ENCODE measurements around the gene PER1. TPM values are rescaled to one million over a fixed set of nuclear protein-coding genes. Genes with fewer than 3 reads are reported as not detected.
A peak's percentile ranks its signal among the peaks of the same experiment; 100 is the strongest.

Gene PER1
- total RNA-seq, 1 experiment from 2014 or later = 87.6 TPM

- ChIA-PET RAD21 (ENCODE audit: low non-redundant PET in 1 of 2, low total read pairs in 2 of 2, uncharacterized antibody in 2 of 2, unreplicated experiment in 2 of 2) (no interaction called here), POLR2A (interaction anchor here (1.0 to 9.4 kb wide), 6 partner anchors 14 to 56 kb away, joined by 3 to 95 read pairs (median 4); partner anchors contain the start of genes ALOXE3 and AURKB), CTCF (interaction anchor here (1.4 to 1.6 kb wide), 2 partner anchors 35 to 60 kb away, joined by 4 read pairs; no protein-coding TSS in a partner anchor)
- Histone ChIP-seq H3K36me3 (ENCODE audit: control insufficient read depth in 1 of 2, insufficient read depth in 2 of 2, low read length in 2 of 2) (peaks cover 10 to 17% of the 10 kb centered on the region in 2 experiments), H3K4me1 (ENCODE audit: control insufficient read depth in 1 of 2, insufficient read depth in 2 of 2, low read length in 2 of 2) (peaks cover 45 to 81% of the 10 kb centered on the region in 2 experiments), H3K9me3 (ENCODE audit: control insufficient read depth in 1 of 2, insufficient read depth in 1 of 2, low read depth in 1 of 2, low read length in 2 of 2) (no peaks in the 10 kb centered on the region), H2AFZ (ENCODE audit: low read depth, low read length, poor library complexity, severe bottlenecking) (no peak overlapping the region), H3K4me3 (replicated peaks in 1 of 2; ENCODE audit: low read depth in 1 of 2, low read length in 2 of 2) (peak overlapping the region; percentile 87 to 95), H3K27ac (ENCODE audit: low read depth, low read length) (peak overlapping the region; percentile 77), H3K4me2 (ENCODE audit: low read length) (peak overlapping the region; percentile 100), H3K79me2 (ENCODE audit: insufficient read depth, low read length) (peaks cover 57% of the 10 kb centered on the region), H4K20me1 (ENCODE audit: insufficient read depth) (no peaks in the 10 kb centered on the region), H3K9ac (ENCODE audit: low read length) (peak overlapping the region; percentile 99), H3K27me3 (ENCODE audit: insufficient read depth, low read length) (no peaks in the 10 kb centered on the region), H3K9me2 (ENCODE audit: insufficient read depth) (no peaks in the 10 kb centered on the region)
- ATAC-seq = peak; percentile 28
- intact Hi-C loops (cut with micrococcal nuclease) = no loop called here
- TF ChIP-seq ZFX (IDR thresholded peaks at IDR 0.05) = 0 out of 2 replicates have a peak, but pooled peaks have one; percentile 32
- peak; percentile 90 for TF ChIP-seq MAX (IDR thresholded peaks at IDR 0.05)
- TF ChIP-seq POLR2A (IDR thresholded peaks at IDR 0.05; ENCODE audit: borderline replicate concordance, extremely low read depth, insufficient read depth, insufficient read length) = no peak
- TF ChIP-seq POLR2AphosphoS5 (IDR thresholded peaks at IDR 0.05; ENCODE audit: low read depth, low read length) = peak; percentile 73
- TF ChIP-seq EGR1 (IDR thresholded peaks at IDR 0.05; ENCODE audit: low read depth) = peak; percentile 93
- TF ChIP-seq YY1 (IDR thresholded peaks at IDR 0.05; ENCODE audit: extremely low read depth, insufficient replicate concordance, low read depth, low read length) = peak; percentile 30
- 0 out of 2 replicates have a peak, but pooled peaks have one; percentile 28 for TF ChIP-seq CBX3 (IDR thresholded peaks at IDR 0.05; ENCODE audit: low read depth)
- no peak for TF ChIP-seq ATF3 (IDR thresholded peaks at IDR 0.05)
- peak; percentile 94 for TF ChIP-seq SIN3A (IDR thresholded peaks at IDR 0.05; ENCODE audit: low read depth)
- no peak for TF ChIP-seq EZH2 (IDR thresholded peaks at IDR 0.05)
- TF ChIP-seq RAD21 (IDR thresholded peaks at IDR 0.05; ENCODE audit: low read depth) = no peak
- TF ChIP-seq CTCF (IDR thresholded peaks at IDR 0.05 in 2 of 3, conservative IDR thresholded peaks at IDR 0.05 in 1 of 3; ENCODE audit: borderline replicate concordance in 1 of 3, insufficient read depth in 1 of 3, low read depth in 2 of 3, low read length in 2 of 3) = no peak
- TF ChIP-seq CEBPB (IDR thresholded peaks at IDR 0.05; ENCODE audit: low read depth) = no peak
- TF ChIP-seq REST (IDR thresholded peaks at IDR 0.05; ENCODE audit: low read depth) = no peak
- TF ChIP-seq SRF (IDR thresholded peaks at IDR 0.05; ENCODE audit: low read depth) = no peak
- no peak for TF ChIP-seq JUND (IDR thresholded peaks at IDR 0.05)
- TF ChIP-seq ZBTB33 (IDR thresholded peaks at IDR 0.05; ENCODE audit: extremely low read depth, insufficient replicate concordance, low read length) = no peak
- TF ChIP-seq TCF7L2 (IDR thresholded peaks at IDR 0.05; ENCODE audit: borderline replicate concordance, extremely low read depth, insufficient read depth, insufficient read length) = peak; percentile 36
- TF ChIP-seq ELF1 (IDR thresholded peaks at IDR 0.05; ENCODE audit: borderline replicate concordance, low read depth) = no peak; the same call in 1 of the 2 replicates
- TF ChIP-seq SP1 (IDR thresholded peaks at IDR 0.05; ENCODE audit: low read depth) = peak; percentile 94
- no TSS peak for BruUV-seq (replicated peaks)
- peak; percentile 93 for DNase-seq (ENCODE audit: low read depth, low spot score)
These were observed 1.9 kb upstream of the PER1 start for GRCh38 chr17:8153957-8154607.
